Measurements from ENCODE around the gene LRRN3.

Gene LRRN3

DNA sequence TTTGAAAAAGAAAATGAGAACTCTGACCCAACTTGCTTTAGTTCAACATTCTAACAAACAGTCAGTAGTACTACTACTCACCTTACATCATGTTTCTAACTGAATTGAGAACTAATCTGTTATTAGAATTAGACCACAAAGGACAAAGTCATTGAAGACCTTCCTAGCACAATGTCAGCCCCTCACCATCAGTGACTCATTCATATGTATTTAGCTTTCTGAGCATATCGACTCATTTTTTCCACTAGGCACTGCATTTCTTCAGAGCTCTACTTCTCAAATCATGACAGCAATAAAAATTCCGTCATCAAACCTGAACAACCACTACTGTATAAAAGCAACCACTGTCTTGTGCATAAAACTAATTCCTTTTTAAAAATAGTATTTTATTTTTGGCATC, 4.4 kb upstream of the LRRN3 start:
- DNase-seq (ENCODE audit: low spot score), result no peak
- no peak for TF ChIP-seq CTCF (IDR thresholded peaks at IDR 0.05; ENCODE audit: extremely low read depth, missing control alignments)

GRCh38 chr7:111088328-111088727, 2.6 kb upstream of the LRRN3 start:
- TF ChIP-seq CTCF (IDR thresholded peaks at IDR 0.05; ENCODE audit: extremely low read depth, missing control alignments), result no peak
- DNase-seq (ENCODE audit: low spot score), result no peak

- peak; percentile 18 for TF ChIP-seq CTCF (IDR thresholded peaks at IDR 0.05; ENCODE audit: extremely low read depth, missing control alignments)
- DNase-seq (ENCODE audit: low spot score), result peak; percentile 26
Measured at GRCh38 chr7:111089822-111090426, 1.0 kb upstream of the LRRN3 start.

- no peak for TF ChIP-seq CTCF (IDR thresholded peaks at IDR 0.05; ENCODE audit: extremely low read depth, missing control alignments)
- DNase-seq (ENCODE audit: low spot score), result no peak
Measured at GRCh38 chr7:111091593-111092358, 849 bp downstream of the LRRN3 start.

- TF ChIP-seq CTCF (IDR thresholded peaks at IDR 0.05; ENCODE audit: extremely low read depth, missing control alignments), result no peak
- DNase-seq (ENCODE audit: low spot score), result no peak
Measured at GRCh38 chr7:111092406-111093236, 1.7 kb downstream of the LRRN3 start.

DNA sequence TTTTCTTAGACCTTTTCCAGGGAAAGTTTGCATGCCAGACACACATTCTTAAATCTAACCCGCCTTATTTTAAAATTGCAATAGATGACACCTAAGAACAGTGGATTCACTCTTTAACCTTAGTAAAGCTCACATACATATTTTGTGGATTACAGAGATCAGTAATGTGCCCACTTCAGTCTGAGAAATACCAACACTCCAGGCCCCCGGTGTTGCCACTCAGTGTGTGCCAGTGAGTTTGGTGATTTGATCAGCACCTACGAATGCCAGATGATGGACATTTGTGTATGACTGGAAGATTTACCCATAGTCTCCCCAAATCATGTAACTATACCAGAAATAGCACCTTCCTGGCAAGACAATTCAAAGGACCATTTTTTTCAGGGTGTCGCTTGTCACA, 2.6 kb downstream of the LRRN3 start:
- TF ChIP-seq CTCF (IDR thresholded peaks at IDR 0.05; ENCODE audit: extremely low read depth, missing control alignments), result no peak
- DNase-seq (ENCODE audit: low spot score), result no peak

GRCh38 chr7:111094419-111094818, 3.5 kb downstream of the LRRN3 start:
- TF ChIP-seq CTCF (IDR thresholded peaks at IDR 0.05; ENCODE audit: extremely low read depth, missing control alignments), result no peak
- no peak for DNase-seq (ENCODE audit: low spot score)
